Suprapubic skin (tissue), 4 donors: ENCODE measurements around the gene BBS12.

ENCODE experiments used
- EP300 ChIP-seq: sonication (generic); formaldehyde crosslinking; IDR thresholded peaks from one replicate; pipeline ENCODE4 v1.6.1; 2017; ENCODE audit warnings: antibody characterized with exemption
- POLR2AphosphoS5 ChIP-seq, 3 donors: sonication (generic); formaldehyde crosslinking; IDR thresholded peaks; one replicate each; pipeline ENCODE4 v1.6.1; 2017; ENCODE audit warnings: antibody characterized with exemption in 3 of 3

GRCh38 chr4:122747068-122747467 lies 14.6 kb downstream of the BBS12 start:
- TF ChIP-seq EP300 (no peak), POLR2AphosphoS5 (IDR thresholded peaks at IDR 0.05) (no peak)
